Chondrocyte (in vitro differentiated cells): ENCODE data around the gene TMEM125. TPM values are rescaled to one million over a fixed set of nuclear protein-coding genes. Genes with fewer than 3 reads are reported as not detected.
A peak's percentile ranks its signal among the peaks of the same experiment; 100 is the strongest.

Source experiments
- DNase-seq: peaks from one replicate; pipeline ENCODE4 v3.0.0; 2021; ENCODE audit warnings: mixed read lengths, low spot score
- H3K27ac Mint-ChIP-seq: one replicate; pipeline ENCODE4 v1.8.0; 2021; ENCODE audit warnings: mild to moderate bottlenecking, moderate library complexity, mixed read lengths; ENCODE audit not compliant: unreplicated experiment
- H3K27me3 Mint-ChIP-seq: 2 replicates; pipeline ENCODE4 v1.8.0; 2021; ENCODE audit warnings: low read depth, mixed read lengths
- H3K36me3 Mint-ChIP-seq: 2 replicates; pipeline ENCODE4 v1.8.0; 2021; ENCODE audit warnings: low read depth, mixed read lengths
- H3K4me1 Mint-ChIP-seq: 2 replicates; pipeline ENCODE4 v1.8.0; 2021; ENCODE audit warnings: low read depth, mild to moderate bottlenecking, mixed read lengths
- H3K4me3 Mint-ChIP-seq: one replicate; pipeline ENCODE4 v1.8.0; 2021; ENCODE audit warnings: mild to moderate bottlenecking, moderate library complexity, mixed read lengths; ENCODE audit not compliant: unreplicated experiment
- H3K9me3 Mint-ChIP-seq: 2 replicates; pipeline ENCODE4 v1.8.0; 2021; ENCODE audit warnings: low read depth, mixed read lengths
- CTCF ChIP-seq: fragments of 200-600 bp; sonication (generic); IDR thresholded peaks from 2 replicates; pipeline ENCODE4 v1.5.0; 2021; ENCODE audit warnings: antibody characterized with exemption, mild to moderate bottlenecking, moderate library complexity
- total RNA-seq: library from RNA; stranded (reverse); gene quantifications from 3 replicates; pipeline ENCODE4 v1.2.1, GENCODE V29; 2021

Gene TMEM125
- total RNA-seq, 1 donor from 2014 or later: not detected

- Mint-ChIP-seq H3K4me1 (peaks cover 7% of the 10 kb centered on the region), H3K27ac (no peak overlapping the region), H3K9me3 (no peaks in the 10 kb centered on the region), H3K36me3 (no peaks in the 10 kb centered on the region), H3K27me3 (no peaks in the 10 kb centered on the region), H3K4me3 (no peak overlapping the region)
- TF ChIP-seq CTCF: peak; percentile 97
- no peak for DNase-seq
Observed at GRCh38 chr1:43227143-43227764, 42.5 kb upstream of the TMEM125 start.

GRCh38 chr1:43229826-43230780 is 39.7 kb upstream of the TMEM125 start:
- Mint-ChIP-seq H3K4me3 (no peak overlapping the region), H3K4me1 (peaks cover 18% of the 10 kb centered on the region), H3K36me3 (no peaks in the 10 kb centered on the region), H3K27me3 (no peaks in the 10 kb centered on the region), H3K27ac (no peak overlapping the region), H3K9me3 (no peaks in the 10 kb centered on the region)
- no peak for DNase-seq
- TF ChIP-seq CTCF: no peak

GRCh38 chr1:43232074-43232473 is 37.7 kb upstream of the TMEM125 start:
- no peak for TF ChIP-seq CTCF
- Mint-ChIP-seq H3K4me3 (no peak overlapping the region), H3K9me3 (no peaks in the 10 kb centered on the region), H3K27me3 (no peaks in the 10 kb centered on the region), H3K36me3 (no peaks in the 10 kb centered on the region), H3K4me1 (peaks cover 24% of the 10 kb centered on the region), H3K27ac (peak overlapping the region; percentile 90)
- no peak for DNase-seq

- H3K36me3 Mint-ChIP-seq: no peaks in the 10 kb centered on the region
- no peak overlapping the region for H3K4me3 Mint-ChIP-seq
- no peak for DNase-seq
- H3K4me1 Mint-ChIP-seq: peaks cover 24% of the 10 kb centered on the region
- no peaks in the 10 kb centered on the region for H3K27me3 Mint-ChIP-seq
- H3K27ac Mint-ChIP-seq: peak overlapping the region; percentile 90
- no peaks in the 10 kb centered on the region for H3K9me3 Mint-ChIP-seq
- no peak for TF ChIP-seq CTCF
Observed at GRCh38 chr1:43232482-43232881, 37.3 kb upstream of the TMEM125 start.

GRCh38 chr1:43233631-43234030 is 36.2 kb upstream of the TMEM125 start:
- no peak overlapping the region for H3K4me3 Mint-ChIP-seq
- no peak overlapping the region for H3K27ac Mint-ChIP-seq
- TF ChIP-seq CTCF: no peak
- H3K4me1 Mint-ChIP-seq: peaks cover 24% of the 10 kb centered on the region
- H3K27me3 Mint-ChIP-seq: no peaks in the 10 kb centered on the region
- no peaks in the 10 kb centered on the region for H3K9me3 Mint-ChIP-seq
- no peak for DNase-seq
- H3K36me3 Mint-ChIP-seq: no peaks in the 10 kb centered on the region
